ENCODE measurements around the gene ARFGAP3.

DNA sequence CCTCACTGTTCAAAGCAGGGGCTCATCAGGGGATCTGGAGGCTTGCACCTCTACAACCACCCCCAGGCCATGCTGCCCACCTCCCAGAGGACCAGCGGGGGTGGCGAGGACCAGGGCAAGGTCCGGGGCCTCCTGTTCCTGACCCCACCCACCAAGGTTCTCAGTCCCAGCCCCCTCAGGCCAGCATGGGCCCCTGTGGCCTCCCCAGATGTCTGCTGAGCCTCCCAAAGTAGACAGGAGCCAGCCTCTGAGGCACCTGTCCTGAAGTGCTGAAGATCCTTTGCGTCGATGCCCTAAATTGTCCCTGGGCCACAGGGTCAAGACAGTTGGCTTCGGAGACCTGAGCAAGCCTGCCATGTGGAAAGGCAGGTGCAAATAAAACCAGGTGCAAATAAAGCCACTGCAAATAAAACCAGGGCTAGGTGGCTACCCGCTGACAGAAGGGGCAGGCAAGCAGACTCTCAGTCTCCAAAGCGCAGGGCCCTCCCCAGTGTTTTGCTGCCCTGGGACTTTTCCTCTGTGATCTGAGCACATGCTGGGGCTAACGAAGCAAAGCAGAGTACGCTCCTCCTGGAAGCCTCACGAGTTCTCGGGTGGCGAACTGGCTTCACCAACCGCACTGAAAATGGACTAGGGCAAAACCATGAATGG lies 22.4 kb upstream of the ARFGAP3 start:
- no peak for TF ChIP-seq GATA2 (CRISPR knock-in tag; IDR thresholded peaks at IDR 0.05)
- TF ChIP-seq YY1 (IDR thresholded peaks at IDR 0.05; ENCODE audit: low read depth), result no peak

All from SK-N-SH (cell line).